CD4-positive, alpha-beta T cell treated with Interleukin-4 for 1 hour (primary cell): ENCODE results near the gene HOXD9.

Experiments used
- DNase-seq, 2 donors: peaks; one replicate each; pipeline ENCODE4 v3.0.0-alpha.2; 2020 to 2022

Gene HOXD9

DNA sequence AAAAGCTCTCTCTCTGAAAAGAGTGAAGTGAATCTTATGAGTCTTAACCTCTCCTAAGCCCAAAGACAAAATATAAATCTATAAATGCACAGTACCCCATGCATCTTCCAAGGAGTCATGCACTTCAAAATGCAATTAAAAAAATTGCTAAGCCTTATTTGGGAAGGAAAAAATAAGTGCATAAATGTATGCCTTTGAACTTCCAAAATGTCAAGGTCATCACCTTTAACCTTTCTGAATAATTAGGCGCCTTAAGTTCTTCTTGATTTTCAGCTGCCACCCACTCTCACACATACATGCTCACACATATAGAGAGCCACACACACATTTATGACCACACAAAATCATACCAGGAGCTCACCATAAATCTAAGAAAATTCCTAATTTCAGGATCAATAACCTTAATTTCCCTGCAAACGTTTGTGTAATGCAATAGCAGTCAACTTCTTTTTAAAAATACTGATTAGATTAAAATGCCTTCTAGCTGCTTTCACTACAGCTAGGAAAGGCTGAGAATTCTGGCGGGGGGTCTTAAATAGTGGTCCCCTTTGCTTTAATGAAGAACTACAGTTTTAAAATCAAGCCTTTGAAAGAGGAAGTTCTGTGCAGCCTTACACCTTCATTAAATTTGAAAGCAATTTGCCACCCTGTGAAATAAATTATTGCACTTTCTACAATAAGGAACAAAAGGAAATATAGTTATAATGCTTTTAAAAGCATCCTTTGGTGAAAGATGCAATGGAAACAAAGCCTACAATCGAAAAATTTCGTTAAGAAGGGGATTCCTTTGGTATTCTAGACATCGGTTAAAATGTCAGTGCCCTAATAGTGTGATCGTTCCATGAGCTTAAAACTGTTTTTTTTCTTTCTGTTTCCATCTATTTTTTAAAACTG lies 11.9 kb upstream of the HOXD9 start:
- DNase-seq, result no peak

DNA sequence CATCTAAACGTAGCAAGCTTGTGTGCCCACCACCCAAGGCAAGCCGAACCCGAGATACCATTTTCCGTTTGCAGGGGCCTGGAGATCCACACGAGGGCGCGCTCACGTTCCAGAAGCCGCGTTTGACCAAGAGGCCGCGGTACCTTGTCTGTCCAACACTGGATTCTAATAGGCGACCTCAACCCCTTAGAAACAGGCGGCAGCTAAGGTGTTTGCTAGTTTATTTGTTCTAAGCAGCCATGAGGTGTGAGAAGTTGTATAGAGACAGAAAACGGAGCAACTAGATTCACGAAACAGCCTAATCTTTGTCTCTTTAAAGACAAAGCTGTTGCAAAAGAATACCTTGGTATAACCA lies 11.2 kb upstream of the HOXD9 start:
- no peak for DNase-seq

DNA sequence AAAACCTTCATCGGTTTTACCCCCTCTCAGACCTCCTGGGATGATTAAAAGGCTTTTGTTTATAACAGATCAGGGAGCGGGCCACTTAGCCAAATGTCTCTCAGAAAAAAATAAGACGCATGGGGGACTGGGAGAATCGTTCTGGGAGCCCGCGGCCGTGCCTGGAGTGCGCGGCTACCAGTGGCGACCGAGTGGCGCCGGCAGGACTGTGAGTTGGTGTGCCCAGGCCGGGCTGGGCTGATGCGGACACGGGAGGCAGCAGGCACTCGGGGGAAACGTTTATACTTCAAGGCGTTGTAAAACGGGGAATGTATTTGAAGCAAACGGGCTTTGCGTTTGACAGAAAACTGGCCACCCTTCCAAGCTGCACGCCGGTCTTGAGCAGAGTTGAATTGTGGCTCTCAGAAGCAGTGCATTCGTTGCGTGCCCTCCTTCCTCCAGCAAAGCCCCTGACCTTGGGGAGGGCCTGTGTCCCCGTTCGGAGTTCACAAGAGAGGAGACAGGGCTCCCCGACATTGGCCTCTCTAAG lies 10.6 kb upstream of the HOXD9 start:
- DNase-seq, result no peak

DNA sequence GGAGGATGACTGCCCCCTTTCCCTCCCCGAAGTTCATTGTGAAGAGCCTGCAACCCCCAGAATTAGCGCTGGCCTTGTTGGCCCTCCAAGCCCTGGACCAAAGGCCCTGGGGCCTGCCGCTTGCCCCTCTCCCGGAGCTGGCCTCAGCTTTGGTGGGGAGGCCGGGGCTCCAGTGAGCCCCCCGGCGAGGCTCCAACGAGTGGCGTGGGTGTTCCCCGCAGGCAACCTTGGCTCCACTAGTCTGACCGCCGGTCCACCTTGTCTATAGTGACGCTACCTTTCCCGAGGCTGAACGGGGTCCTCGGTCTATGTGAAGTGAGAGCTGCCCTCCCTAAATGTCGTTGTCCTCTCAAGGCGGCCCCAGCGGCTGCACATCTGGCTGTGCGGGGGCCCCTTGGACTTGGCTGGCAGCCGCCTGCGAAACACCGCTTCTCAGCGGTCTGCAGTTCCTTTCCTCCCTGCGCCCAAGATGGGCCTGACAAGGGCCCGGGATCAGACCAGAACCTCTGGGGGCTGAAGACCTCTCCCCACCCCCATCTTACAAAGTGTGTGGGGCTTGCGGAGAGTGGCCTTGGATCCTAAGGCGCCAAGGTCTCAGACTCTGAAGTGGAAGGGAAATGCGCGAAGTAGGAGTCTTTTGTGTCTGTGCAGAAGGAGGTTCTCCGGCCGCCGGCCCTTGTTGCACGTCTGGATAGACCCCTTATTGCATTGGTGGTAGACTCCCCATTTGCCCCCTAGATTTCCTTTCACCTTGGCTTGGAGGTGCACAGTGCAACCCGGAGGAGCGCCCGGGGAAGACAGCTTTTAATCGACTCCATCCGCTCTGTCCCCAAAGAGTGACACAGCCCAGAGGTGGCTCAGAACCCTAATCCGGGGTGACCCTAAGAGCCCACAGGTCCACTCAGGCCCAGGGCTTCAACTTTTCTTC lies 9.9 kb upstream of the HOXD9 start:
- DNase-seq, result no peak

DNA sequence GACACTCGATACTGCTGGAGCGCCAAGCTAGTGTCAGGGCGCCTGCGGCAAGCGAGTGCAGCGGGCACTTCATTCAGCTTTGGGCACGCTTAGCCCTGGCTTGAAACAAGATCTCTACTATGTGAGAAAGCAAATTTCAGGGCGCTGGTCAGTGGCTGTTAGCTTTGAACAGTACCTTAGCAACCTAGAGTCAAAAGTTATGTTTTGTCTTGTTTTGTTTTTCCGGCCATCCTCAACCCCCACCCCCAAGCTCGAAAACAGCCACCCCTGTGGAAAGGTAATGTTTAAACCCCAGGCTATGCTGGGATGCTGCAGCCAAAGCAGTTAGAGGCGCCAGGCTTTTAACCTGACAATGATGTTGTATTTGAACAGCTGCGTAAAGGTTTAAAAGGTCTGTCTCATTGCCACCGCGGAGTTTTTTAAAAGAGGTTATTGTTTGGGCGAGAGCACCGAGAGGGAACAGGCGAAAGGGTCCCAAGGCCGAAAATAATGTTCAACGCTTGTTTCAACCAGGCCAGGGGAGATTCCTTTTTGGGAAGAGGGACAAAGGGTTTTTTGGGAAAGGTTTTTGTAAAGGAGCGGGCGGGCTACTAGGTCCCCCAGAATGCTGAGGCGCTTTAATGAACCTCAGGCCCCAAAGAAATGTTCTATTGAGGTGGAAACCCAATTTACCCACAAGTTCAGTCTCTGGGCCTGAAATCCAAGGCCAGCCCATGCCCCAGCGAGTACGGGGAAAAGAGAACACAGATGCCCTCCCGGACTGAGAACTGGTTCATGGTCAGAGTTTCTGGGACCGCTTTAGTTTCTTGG lies 8.2 kb upstream of the HOXD9 start:
- no peak for DNase-seq

DNA sequence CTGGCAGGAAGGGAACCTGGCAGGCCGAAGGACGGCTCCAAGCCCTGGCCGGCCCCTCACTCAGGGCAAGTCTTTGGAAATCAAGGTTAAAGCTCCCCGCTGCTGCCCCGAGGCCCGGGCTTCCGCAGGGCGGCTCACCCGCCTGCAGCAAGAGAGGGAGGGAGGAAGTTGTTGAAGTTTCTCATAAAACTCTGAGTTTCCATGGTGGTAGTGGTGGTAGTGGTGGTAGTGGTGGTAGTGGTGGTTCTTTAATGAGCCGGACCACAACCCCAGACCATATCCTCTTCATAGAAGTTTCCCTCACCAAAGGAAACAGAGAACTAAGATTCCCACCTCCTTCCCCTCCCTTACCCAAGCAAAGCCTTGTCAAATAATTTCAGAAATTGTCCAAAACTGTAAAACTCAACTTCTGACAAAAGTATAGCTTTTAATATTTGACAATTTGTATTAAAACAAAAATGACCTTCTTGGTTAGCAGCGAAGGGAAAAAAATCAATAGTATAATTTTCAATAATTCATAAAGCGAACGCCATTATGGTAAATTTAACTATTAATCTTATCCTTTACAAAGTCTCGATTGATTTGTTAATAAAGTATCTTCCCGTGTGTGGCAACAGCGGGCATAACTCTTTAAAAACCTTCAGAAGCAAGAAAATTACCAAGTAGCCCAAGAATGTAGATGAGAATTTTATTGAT lies 7.4 kb upstream of the HOXD9 start:
- no peak for DNase-seq

DNA sequence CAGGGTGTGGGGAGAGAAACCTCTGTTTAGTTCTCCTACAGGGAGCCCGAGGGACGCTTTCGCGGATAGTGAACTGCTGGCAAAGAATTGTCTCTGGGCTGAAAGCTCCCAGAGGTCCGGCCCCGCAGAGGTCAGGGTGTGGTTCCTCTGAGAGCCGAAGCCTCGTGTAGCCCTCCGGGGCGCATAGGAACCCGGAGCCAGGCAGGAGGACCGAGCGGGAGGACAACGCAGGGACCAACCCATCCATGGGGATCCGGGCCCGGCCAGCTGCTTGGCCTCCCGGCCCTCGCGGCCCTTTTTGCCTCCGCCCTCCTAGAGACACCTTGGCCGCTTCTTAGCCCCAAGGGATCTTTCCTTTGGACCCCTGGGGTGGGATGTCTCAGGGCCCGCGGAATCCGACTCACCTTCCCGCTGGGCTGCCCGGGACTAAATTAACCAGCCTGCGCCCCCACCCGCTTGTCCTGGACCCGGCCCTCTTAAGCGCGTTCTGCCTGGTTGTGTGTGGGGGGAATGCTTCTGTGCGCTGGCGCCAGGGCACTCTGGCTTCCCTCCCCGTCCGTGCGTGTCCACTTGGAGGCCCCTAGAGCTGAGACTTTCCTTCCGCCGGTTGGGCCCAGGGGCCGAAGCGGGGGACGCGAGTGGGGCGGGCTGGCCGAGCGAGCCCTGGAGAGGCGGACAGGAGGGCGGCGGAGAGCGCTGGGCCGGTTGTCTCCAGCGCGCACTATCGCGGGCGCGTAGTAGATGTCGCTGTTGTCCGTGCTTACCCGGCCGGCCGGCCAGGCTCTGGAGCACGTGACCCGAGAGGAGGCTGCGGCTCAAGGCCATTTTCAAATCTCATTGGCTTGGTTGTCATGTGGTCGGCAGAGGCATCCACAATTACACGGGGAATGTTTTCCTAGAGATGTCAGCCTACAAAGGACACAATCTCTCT lies 6.4 kb upstream of the HOXD9 start, which contains the start of gene HOXD10:
Gene HOXD10, plus strand, starts transcription at position 896 of the 931 bp plus-strand sequence. CDS start 56 bp downstream, outside the sequence.
- DNase-seq, result no peak

DNA sequence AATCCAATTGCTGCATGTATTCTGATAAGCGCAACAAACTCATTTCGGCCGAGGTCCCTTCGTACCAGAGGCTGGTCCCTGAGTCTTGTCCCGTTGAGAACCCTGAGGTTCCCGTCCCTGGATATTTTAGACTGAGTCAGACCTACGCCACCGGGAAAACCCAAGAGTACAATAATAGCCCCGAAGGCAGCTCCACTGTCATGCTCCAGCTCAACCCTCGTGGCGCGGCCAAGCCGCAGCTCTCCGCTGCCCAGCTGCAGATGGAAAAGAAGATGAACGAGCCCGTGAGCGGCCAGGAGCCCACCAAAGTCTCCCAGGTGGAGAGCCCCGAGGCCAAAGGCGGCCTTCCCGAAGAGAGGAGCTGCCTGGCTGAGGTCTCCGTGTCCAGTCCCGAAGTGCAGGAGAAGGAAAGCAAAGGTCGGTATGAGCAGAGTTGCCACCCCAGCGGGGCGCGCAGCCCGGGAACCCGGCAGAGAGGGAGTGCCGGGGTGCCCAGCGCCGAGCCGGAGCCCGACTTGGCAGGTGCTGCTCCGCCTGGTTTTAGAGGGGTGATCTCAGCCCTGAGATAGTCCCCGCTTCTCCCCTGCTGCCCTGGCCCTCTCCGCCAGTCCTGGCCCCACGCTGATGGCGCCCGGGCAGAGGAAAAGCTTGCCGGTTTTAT lies 5.2 kb upstream of the HOXD9 start:
- no peak for DNase-seq

DNA sequence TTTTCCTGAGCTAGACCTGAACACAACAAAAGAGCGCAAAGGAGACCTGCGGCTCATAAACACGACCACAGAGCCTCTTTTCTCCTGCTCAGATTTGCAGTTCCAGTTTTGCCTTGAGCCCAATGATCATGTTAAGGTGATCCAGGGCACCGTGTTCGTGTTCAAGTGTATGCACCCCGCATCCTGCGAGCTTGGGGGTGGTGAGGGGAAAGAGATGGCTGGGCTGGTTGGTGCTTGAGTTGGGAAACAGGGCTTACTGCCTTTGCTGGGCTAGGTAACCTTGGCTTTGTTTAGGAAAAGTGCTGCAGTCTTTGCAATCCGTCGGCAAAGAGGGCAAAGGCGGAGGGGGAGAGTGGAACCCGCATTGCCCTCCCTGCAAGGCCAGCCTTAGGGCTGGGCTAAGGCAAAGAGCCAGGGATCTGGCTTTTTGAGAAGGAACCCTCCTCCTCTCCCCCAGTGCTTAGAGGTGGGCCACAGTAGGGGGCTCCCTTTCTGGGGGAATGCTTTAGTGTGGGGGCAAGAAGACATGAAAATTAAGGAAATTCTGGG lies 4.6 kb upstream of the HOXD9 start:
- DNase-seq, result no peak

DNA sequence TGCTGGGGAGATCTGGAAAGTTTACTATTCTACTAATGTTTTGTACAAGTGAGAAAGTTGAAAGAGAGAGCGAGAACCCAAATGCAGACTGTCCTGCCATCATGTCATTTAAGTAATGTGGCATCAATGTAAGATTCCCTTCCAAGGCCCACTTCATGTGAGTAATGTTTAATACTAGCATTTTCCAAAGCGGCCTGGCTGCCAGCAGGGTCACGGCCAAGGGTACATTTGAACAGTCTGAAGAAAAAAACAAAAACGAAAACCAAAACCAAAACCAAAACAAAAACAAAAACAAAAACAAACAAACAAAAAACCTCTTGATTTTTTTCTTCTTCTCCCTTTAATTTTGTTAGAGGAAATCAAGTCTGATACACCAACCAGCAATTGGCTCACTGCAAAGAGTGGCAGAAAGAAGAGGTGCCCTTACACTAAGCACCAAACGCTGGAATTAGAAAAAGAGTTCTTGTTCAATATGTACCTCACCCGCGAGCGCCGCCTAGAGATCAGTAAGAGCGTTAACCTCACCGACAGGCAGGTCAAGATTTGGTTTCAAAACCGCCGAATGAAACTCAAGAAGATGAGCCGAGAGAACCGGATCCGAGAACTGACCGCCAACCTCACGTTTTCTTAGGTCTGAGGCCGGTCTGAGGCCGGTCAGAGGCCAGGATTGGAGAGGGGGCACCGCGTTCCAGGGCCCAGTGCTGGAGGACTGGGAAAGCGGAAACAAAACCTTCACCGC lies 3.7 kb upstream of the HOXD9 start:
- DNase-seq, result no peak

DNA sequence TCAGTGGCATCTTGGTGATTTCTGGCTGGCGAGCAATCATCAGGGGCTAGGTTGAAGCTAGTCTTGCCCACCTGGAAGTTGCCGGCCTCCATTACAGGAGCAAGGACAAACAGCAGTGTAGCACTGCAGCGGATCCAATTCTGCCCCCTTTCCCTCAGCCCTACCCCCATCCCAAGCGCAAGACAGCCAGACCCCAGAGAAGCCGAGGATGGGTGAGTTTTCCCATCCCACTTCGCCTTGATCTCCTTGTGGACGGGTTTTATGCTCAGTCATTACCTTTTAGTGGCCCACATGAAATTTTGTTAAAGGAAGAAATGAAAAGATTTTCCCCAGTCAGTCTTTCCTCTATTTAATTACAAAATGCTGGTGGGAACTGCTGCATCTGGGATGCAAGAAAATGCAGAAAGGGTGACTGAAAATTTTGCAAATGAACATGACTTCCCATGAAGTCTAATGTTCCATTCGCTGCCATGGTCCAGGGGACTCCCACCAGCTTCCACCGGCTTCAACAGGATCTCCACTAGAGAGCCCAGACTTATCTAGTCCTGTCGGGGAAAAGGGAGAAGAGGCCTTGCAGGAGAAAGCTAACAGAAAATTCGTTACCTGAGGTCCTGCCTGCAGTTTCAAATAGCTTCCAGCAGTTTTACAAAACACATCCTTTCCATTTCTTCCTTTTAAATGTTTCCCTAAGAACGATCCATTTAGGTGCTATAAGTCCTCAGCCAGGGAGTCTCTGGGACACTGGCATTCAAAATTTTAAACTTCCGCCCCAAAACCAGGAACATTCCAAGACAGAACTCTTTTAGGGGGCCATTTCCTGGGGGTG lies 1.9 kb upstream of the HOXD9 start:
- no peak for DNase-seq

DNA sequence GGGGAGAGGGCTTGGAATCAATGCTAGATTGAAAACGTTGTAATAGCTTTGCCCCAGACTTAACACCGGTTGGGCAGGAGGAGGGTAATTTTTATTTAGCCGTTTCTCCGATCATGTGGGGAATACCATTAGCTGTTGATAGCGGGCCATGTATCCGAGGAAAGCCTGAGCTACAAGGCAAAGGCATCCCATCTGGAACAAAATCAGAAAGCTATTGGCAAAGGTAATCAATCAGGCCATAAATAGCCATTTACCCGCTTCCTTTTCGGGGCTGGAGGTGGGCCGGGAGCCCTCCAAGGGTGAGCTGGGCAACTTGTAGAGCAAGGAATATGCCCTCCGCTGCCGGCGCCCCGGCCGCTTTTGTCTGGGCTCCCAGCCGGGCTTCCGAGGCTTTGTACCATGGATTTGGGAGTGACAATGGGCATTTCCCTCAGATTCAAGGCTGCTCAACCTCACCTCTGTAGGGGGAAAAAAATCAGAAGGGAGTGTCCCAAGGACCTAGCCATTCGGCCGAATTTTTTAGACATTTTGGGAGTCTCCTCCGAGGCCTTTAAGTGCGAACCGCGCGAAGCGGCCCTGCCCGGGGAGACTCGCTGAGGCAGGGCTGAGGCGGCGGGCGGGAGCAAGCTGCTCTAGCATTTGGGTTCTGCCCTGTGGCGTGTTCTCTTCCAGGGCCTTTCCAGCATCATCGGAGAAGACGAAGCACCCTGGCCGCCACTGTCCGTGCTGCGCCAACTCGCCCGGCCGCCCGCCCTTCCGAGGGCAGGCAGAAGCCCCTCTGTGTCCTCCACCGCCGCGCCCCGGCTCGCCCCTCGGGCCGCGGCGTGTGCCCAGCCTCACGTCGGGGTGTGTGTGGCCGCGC lies 1.1 kb upstream of the HOXD9 start:
- DNase-seq, result no peak

DNA sequence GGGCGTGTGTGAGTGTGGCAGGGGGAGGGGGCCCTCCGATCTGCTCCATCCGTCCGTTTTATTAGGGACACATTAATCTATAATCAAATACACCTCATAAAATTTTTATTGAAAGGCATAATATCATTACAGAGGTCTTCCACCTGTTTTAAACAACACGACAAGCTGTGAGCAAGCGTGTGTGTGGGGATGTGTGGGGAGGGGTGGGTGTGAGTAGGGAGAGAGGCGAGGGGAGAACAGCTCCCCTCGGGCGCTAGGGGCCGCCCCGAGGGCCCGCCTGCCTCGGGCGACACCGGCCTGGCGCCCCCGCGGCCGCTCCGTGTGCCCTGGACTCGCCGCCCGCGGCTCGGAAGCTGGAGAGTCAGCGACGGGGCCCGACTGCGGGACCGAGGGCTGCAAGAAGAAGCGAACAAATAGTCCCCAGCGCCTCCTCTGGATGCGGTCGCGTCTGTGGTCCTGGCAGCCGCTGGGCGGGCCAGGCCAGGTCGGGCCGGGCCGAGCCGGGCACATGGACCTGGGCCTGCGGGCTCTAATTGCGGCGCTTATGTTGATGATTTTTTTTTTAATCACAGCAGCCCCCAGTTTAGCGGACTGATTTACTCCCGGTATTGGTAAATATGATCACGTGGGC lies 352 bp upstream of the HOXD9 start:
- no peak for DNase-seq

DNA sequence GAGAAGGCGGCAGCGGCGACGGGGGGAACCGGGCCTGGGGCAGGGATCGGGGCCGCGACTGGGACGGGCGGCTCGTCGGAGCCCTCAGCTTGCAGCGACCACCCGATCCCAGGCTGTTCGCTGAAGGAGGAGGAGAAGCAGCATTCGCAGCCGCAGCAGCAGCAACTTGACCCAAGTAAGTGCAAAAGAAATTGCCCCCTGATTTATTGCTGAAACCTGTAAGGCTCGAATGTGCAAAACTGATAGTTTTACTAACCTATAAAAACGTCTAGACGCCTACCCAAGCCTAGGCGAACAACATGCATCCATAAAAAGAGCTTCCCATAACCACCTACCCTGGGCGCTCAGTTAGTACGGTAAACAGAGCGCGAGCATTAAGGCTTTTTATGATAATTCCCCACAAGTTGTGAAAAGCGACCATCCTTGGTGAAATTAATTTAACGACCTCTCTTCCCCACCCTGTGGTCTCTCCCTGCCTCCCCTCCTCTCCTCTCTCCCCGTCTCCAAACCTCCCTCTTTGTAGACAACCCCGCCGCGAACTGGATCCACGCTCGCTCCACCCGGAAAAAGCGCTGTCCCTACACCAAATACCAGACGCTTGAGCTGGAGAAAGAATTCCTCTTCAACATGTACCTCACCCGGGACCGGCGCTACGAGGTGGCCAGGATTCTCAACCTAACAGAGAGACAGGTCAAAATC lies 1.0 kb downstream of the HOXD9 start:
- DNase-seq, result no peak

DNA sequence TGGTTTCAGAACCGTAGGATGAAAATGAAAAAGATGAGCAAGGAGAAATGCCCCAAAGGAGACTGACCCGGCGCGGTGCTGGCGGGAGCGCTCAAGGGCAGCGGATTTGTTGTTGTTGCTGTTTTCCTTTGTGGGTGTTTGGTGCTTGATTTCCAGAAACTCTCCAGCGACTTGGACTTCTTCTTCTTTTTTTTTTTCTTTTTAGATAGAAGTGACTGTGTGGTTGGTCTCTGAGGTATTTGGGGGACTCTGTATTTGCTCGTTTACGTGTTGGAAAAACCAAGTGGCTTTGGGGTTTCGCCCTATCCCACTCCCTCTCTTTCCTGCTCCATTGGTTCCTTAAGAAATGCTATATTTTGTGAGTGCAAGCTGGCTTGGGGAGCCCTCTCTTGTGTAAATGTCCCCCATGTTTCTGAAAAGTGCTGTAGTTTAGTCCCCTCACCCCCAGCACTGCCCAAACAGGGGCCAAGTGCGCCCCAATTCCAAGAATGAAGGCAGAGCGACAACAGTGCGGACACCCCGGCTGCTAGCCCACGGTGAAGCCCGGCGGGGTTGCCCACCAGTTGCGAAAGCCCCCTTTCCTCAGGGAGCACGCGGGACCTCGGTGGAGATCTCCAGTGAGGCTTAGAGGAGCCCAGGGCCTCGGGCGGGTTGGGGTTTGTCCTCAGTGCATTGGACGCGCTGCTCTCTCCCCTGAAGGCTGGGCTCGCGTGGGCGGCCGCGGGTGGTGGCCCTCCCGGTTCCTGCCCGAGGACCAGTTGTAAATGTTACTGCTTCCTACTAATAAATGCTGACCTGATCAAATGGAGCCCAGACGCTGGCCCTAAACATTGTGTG lies 1.8 kb downstream of the HOXD9 start:
- DNase-seq, result no peak
